ENCODE data around the gene C1GALT1C1L. TPM values are rescaled to one million over a fixed set of nuclear protein-coding genes. Genes with fewer than 3 reads are reported as not detected.
A peak's percentile ranks its signal among the peaks of the same experiment; 100 is the strongest.

C1GALT1C1L gene
- not detected for polyA plus RNA-seq (2012; ENCODE audit: insufficient read length, low read depth)

DNA sequence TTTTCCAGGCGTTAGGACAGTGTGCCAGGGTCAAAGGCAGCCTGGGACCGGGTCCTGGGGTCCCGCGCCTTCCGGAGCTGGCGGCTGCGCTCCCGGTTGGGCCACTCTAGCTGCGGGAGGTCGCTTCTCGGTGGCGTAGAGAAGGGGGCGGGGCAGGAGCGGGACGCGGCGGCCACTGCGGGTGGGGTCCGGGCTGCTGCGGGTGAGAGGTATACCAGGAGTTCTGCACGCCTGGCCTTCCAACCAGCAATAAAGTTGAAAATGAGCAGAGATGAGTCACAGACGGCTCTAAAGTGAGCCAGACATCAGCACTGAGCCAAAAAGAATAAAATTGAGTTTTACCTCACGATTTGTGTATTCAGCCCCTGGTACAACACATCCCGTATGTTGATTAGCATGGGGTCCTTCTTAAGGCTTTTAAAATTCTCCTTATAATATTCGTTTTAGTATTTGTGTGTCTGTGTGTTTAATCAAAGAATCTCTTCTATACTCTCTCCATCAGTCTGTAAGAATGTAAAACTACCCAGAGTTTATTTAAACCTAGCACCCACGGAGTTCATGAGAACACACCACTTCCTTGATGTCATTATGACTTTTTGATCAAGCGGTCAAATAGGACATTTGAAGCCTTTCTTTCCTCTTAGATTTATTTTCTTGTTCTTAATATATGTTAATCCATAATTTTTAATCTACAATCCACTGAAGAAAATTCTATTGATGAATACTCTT lies at the start of gene C1GALT1C1L:
C1GALT1C1L (minus strand) TSS at position 108 of the 729 bp plus-strand sequence; CDS start at position 1, 107 bp downstream.
- TF ChIP-seq FOXP2 (optimal IDR thresholded peaks at IDR 0.05; ENCODE audit: borderline replicate concordance, extremely low read depth, extremely low read length, insufficient read depth) (peak; percentile 20), TAF1 (IDR thresholded peaks at IDR 0.05; ENCODE audit: borderline replicate concordance, insufficient read depth, low read length) (no peak), POLR2AphosphoS5 (IDR thresholded peaks at IDR 0.05; ENCODE audit: low read depth, low read length) (no peak)

DNA sequence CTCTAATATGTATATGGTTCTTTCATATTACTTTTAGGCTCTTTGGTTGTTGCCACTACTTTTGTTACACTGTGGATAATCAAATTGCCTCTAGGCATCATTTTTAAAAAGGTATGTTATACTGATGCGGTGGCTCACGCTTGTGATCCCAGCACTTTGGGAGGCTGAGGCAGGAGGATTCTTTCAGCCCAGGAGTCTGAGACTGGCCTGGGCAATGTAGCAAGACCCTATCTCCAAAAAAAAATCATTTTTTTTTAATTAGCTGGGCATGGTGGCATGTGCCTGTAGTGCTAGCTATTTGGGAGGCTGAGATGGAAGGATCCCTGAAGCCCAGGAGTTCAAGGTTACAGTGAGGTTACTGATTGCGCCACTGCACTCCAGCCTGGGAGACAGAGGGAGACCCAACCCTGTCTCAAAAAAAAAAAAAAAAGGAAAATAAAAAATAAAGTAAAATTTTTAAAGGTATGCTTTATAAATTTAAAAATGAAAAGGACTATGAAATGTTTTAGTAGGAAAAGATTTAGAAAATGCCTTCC lies 49.5 kb upstream of the C1GALT1C1L start:
- TF ChIP-seq TAF1 (IDR thresholded peaks at IDR 0.05; ENCODE audit: borderline replicate concordance, insufficient read depth, low read length) (no peak), SIN3A (IDR thresholded peaks at IDR 0.05; ENCODE audit: borderline replicate concordance, insufficient read depth, low read length) (no peak), POLR2AphosphoS5 (IDR thresholded peaks at IDR 0.05; ENCODE audit: low read depth, low read length) (no peak)

DNA sequence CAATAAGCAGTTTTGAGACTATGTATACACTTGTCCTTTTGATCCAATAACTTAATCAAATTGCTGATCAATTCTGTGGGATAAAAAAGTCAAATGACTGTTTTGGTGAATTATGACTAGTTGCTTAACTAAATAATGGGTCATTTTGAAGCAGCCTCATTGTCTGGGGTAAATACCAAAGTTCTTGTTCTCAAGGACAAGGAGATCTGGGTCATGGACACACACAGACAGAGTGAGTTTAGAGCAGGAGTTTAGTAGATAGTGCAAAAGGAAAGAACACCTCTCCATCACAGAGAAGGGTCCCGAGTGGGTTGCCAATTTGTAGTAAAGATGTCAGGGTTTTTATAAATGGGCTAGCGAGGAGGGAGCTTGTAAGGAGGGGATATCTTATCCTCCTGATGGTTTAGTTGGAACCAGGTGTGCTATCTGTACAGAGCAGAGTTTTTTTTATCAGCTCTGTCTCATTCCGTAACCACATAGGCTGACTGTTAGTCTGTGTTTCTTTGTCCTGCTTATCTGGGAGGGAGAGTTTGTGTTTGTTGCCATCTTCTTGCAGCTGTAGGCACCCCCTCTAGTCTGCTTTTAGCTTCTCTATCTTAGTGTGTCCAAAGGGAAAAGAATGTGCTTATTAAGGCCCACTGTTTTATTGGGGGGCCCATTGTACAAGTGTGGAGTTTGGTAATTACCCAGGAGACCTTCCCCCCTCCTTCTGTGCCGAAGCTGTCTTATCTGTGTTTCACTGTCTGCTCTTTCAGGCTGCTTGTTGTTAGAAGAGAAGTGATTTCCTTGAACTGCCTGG lies 48.7 kb upstream of the C1GALT1C1L start:
- TF ChIP-seq TAF1 (IDR thresholded peaks at IDR 0.05; ENCODE audit: borderline replicate concordance, insufficient read depth, low read length) (no peak), SIN3A (IDR thresholded peaks at IDR 0.05; ENCODE audit: borderline replicate concordance, insufficient read depth, low read length) (no peak), POLR2AphosphoS5 (IDR thresholded peaks at IDR 0.05; ENCODE audit: low read depth, low read length) (no peak), FOXP2 (optimal IDR thresholded peaks at IDR 0.05; ENCODE audit: borderline replicate concordance, extremely low read depth, extremely low read length, insufficient read depth) (no peak)
- TF ChIP-seq, protein P1, sequence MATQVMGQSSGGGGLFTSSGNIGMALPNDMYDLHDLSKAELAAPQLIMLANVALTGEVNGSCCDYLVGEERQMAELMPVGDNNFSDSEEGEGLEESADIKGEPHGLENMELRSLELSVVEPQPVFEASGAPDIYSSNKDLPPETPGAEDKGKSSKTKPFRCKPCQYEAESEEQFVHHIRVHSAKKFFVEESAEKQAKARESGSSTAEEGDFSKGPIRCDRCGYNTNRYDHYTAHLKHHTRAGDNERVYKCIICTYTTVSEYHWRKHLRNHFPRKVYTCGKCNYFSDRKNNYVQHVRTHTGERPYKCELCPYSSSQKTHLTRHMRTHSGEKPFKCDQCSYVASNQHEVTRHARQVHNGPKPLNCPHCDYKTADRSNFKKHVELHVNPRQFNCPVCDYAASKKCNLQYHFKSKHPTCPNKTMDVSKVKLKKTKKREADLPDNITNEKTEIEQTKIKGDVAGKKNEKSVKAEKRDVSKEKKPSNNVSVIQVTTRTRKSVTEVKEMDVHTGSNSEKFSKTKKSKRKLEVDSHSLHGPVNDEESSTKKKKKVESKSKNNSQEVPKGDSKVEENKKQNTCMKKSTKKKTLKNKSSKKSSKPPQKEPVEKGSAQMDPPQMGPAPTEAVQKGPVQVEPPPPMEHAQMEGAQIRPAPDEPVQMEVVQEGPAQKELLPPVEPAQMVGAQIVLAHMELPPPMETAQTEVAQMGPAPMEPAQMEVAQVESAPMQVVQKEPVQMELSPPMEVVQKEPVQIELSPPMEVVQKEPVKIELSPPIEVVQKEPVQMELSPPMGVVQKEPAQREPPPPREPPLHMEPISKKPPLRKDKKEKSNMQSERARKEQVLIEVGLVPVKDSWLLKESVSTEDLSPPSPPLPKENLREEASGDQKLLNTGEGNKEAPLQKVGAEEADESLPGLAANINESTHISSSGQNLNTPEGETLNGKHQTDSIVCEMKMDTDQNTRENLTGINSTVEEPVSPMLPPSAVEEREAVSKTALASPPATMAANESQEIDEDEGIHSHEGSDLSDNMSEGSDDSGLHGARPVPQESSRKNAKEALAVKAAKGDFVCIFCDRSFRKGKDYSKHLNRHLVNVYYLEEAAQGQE (IDR thresholded peaks at IDR 0.05; ENCODE audit: insufficient read depth in 1 of 2, low read depth in 2 of 2, low read length in 2 of 2) = no peak

DNA sequence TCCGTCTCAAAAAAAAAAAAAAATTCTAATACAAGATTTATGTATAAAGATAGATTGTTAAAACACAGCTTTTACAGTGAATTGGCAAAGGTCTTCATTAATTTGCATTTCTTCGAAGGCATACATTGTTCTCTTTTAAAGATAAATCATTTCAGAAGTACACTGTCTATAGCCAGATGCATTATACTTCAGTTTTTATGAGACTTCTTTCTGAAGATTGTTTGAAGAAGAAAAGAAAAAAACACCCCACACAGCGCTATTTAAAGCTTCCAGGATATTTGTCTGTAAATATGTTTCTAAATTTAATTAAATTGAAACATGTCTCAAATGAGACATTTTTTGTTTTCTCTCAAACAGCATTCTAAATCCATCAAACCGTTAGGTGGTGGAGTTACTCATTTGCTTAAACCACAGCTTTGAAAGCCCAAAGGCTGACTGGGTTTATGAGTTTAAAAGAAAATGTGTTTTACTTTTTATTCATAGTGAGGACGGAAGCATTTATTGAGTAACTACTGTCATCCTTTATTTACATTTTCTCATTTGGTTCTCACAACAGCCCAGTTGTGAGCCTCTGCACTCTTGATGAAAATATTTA lies 42.4 kb upstream of the C1GALT1C1L start:
- no peak for TF ChIP-seq POLR2AphosphoS5 (IDR thresholded peaks at IDR 0.05; ENCODE audit: low read depth, low read length)
- no peak for TF ChIP-seq SIN3A (IDR thresholded peaks at IDR 0.05; ENCODE audit: borderline replicate concordance, insufficient read depth, low read length)
- no peak for TF ChIP-seq TAF1 (IDR thresholded peaks at IDR 0.05; ENCODE audit: borderline replicate concordance, insufficient read depth, low read length)
- TF ChIP-seq FOXP2 (optimal IDR thresholded peaks at IDR 0.05; ENCODE audit: borderline replicate concordance, extremely low read depth, extremely low read length, insufficient read depth) = no peak
- TF ChIP-seq, protein P1 (IDR thresholded peaks at IDR 0.05; ENCODE audit: insufficient read depth in 1 of 2, low read depth in 2 of 2, low read length in 2 of 2) = no peak

DNA sequence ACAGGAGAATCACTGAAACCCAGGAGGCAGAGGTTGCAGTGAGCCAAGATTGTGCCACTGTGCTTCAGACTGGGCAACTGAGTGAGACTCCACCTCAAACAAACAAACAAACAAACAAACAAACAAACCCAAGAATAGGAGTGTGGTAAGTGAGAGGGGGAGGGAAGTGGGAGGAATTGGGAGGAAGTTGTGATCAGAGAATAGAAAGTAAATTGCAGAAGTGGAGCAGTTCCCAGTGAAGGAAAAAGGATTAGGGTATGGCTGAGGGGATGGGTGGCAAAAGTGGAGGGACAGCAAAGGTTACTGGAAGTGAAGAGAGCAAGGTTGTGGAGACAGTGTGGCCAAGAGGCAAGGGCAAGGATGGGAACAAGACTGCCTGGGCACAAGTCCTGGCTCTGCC lies 41.1 kb upstream of the C1GALT1C1L start:
- TF ChIP-seq, protein P1 (IDR thresholded peaks at IDR 0.05; ENCODE audit: insufficient read depth in 1 of 2, low read depth in 2 of 2, low read length in 2 of 2) = no peak
- TF ChIP-seq FOXP2 (optimal IDR thresholded peaks at IDR 0.05; ENCODE audit: borderline replicate concordance, extremely low read depth, extremely low read length, insufficient read depth) = no peak
- no peak for TF ChIP-seq SIN3A (IDR thresholded peaks at IDR 0.05; ENCODE audit: borderline replicate concordance, insufficient read depth, low read length)
- no peak for TF ChIP-seq TAF1 (IDR thresholded peaks at IDR 0.05; ENCODE audit: borderline replicate concordance, insufficient read depth, low read length)
- TF ChIP-seq POLR2AphosphoS5 (IDR thresholded peaks at IDR 0.05; ENCODE audit: low read depth, low read length) = no peak

Data from PFSK-1 (cell line).